Activated T-helper 17 cell treated with anti-CD3 and anti-CD28 coated beads, Interleukin-2, amount 50 U/mL, for 72 hours (primary cell): Measurements from ENCODE around the gene RND3. TPM values are rescaled to one million over a fixed set of nuclear protein-coding genes. Genes with fewer than 3 reads are reported as not detected.

Source experiments
- ATAC-seq: fragments of 150-1000 bp; cut with Tn5 transposase; replicated peaks from 2 replicates; pipeline ENCODE4 v1.10.0; 2021; ENCODE audit warnings: mild to moderate bottlenecking, moderate library complexity
- H3K27ac Mint-ChIP-seq: one replicate; pipeline ENCODE4 v1.8.0; 2022; ENCODE audit warnings: mixed read lengths
- H3K27me3 Mint-ChIP-seq: one replicate; pipeline ENCODE4 v1.8.0; 2022; ENCODE audit warnings: mixed read lengths
- H3K36me3 Mint-ChIP-seq: one replicate; pipeline ENCODE4 v1.8.0; 2022; ENCODE audit warnings: low read depth, mild to moderate bottlenecking, mixed read lengths
- H3K4me1 Mint-ChIP-seq: one replicate; pipeline ENCODE4 v1.8.0; 2022; ENCODE audit warnings: mixed read lengths
- H3K4me3 Mint-ChIP-seq: one replicate; pipeline ENCODE4 v1.8.0; 2022; ENCODE audit warnings: mild to moderate bottlenecking, mixed read lengths
- H3K9me3 Mint-ChIP-seq: one replicate; pipeline ENCODE4 v1.8.0; 2022; ENCODE audit warnings: mixed read lengths
- total RNA-seq, 2 donors: library from RNA; stranded (reverse); gene quantifications; one replicate each; pipeline ENCODE4 v1.2.3, GENCODE V29; 2022

Gene RND3
- total RNA-seq, 2 donors from 2014 or later = not detected

GRCh38 chr2:150484461-150485021 lies 2.9 kb downstream of the RND3 start:
- H3K27me3 Mint-ChIP-seq = peaks cover 40% of the 10 kb centered on the region
- H3K27ac Mint-ChIP-seq = no peak overlapping the region
- no peak overlapping the region for H3K4me3 Mint-ChIP-seq
- peaks cover 7% of the 10 kb centered on the region for H3K4me1 Mint-ChIP-seq
- no peaks in the 10 kb centered on the region for H3K36me3 Mint-ChIP-seq
- H3K9me3 Mint-ChIP-seq = no peaks in the 10 kb centered on the region
- no peak for ATAC-seq

- Mint-ChIP-seq H3K4me3 (no peak overlapping the region), H3K27me3 (peaks cover 40% of the 10 kb centered on the region), H3K36me3 (no peaks in the 10 kb centered on the region), H3K9me3 (no peaks in the 10 kb centered on the region), H3K27ac (no peak overlapping the region), H3K4me1 (peaks cover 7% of the 10 kb centered on the region)
- no peak for ATAC-seq
Measured at GRCh38 chr2:150484006-150484405, 3.5 kb downstream of the RND3 start.

- H3K4me1 Mint-ChIP-seq = peaks cover 7% of the 10 kb centered on the region
- no peaks in the 10 kb centered on the region for H3K9me3 Mint-ChIP-seq
- no peak for ATAC-seq
- no peak overlapping the region for H3K4me3 Mint-ChIP-seq
- H3K27me3 Mint-ChIP-seq = peaks cover 37% of the 10 kb centered on the region
- H3K36me3 Mint-ChIP-seq = no peaks in the 10 kb centered on the region
- H3K27ac Mint-ChIP-seq = no peak overlapping the region
Measured at GRCh38 chr2:150483532-150483931, 3.9 kb downstream of the RND3 start.

GRCh38 chr2:150482667-150483400 lies 4.6 kb downstream of the RND3 start:
- peaks cover 33% of the 10 kb centered on the region for H3K27me3 Mint-ChIP-seq

GRCh38 chr2:150482111-150482510 lies 5.4 kb downstream of the RND3 start:
- Mint-ChIP-seq H3K36me3 (no peaks in the 10 kb centered on the region), H3K4me3 (no peak overlapping the region), H3K4me1 (peaks cover 7% of the 10 kb centered on the region), H3K27me3 (peaks cover 29% of the 10 kb centered on the region), H3K27ac (no peak overlapping the region), H3K9me3 (no peaks in the 10 kb centered on the region)
- no peak for ATAC-seq

More at GRCh38 chr2:150482667-150483400, 4.6 kb downstream of the RND3 start:
- Mint-ChIP-seq H3K4me1 (peaks cover 7% of the 10 kb centered on the region), H3K4me3 (no peak overlapping the region), H3K9me3 (no peaks in the 10 kb centered on the region), H3K27ac (no peak overlapping the region), H3K36me3 (no peaks in the 10 kb centered on the region)
- no peak for ATAC-seq

- peaks cover 21% of the 10 kb centered on the region for H3K27me3 Mint-ChIP-seq
- no peaks in the 10 kb centered on the region for H3K36me3 Mint-ChIP-seq
- ATAC-seq = no peak
- H3K4me3 Mint-ChIP-seq = no peak overlapping the region
- H3K4me1 Mint-ChIP-seq = no peaks in the 10 kb centered on the region
- H3K27ac Mint-ChIP-seq = no peak overlapping the region
- H3K9me3 Mint-ChIP-seq = no peaks in the 10 kb centered on the region
Measured at GRCh38 chr2:150480971-150481830, 6.3 kb downstream of the RND3 start.

- Mint-ChIP-seq H3K4me3 (no peak overlapping the region), H3K27me3 (peaks cover 15% of the 10 kb centered on the region), H3K9me3 (no peaks in the 10 kb centered on the region), H3K27ac (no peak overlapping the region), H3K36me3 (no peaks in the 10 kb centered on the region), H3K4me1 (no peaks in the 10 kb centered on the region)
- no peak for ATAC-seq
Measured at GRCh38 chr2:150480241-150480640, 7.2 kb downstream of the RND3 start.

- Mint-ChIP-seq H3K4me3 (no peak overlapping the region), H3K27me3 (peaks cover 7% of the 10 kb centered on the region), H3K27ac (no peak overlapping the region), H3K9me3 (peaks cover under 1% of the 10 kb centered on the region), H3K36me3 (no peaks in the 10 kb centered on the region), H3K4me1 (no peaks in the 10 kb centered on the region)
- no peak for ATAC-seq
Measured at GRCh38 chr2:150479075-150479915, 8.2 kb downstream of the RND3 start.

- H3K36me3 Mint-ChIP-seq = no peaks in the 10 kb centered on the region
- ATAC-seq = no peak
- H3K27me3 Mint-ChIP-seq = peaks cover 7% of the 10 kb centered on the region
- H3K27ac Mint-ChIP-seq = no peak overlapping the region
- H3K4me3 Mint-ChIP-seq = no peak overlapping the region
- peaks cover 4% of the 10 kb centered on the region for H3K9me3 Mint-ChIP-seq
- H3K4me1 Mint-ChIP-seq = no peaks in the 10 kb centered on the region
Measured at GRCh38 chr2:150478200-150478974, 9.1 kb downstream of the RND3 start.

GRCh38 chr2:150477347-150477746 lies 10.1 kb downstream of the RND3 start:
- Mint-ChIP-seq H3K9me3 (peaks cover 4% of the 10 kb centered on the region), H3K4me3 (no peak overlapping the region)

GRCh38 chr2:150476809-150477302 lies 10.6 kb downstream of the RND3 start:
- no peaks in the 10 kb centered on the region for H3K36me3 Mint-ChIP-seq
- H3K27ac Mint-ChIP-seq = no peak overlapping the region

More at GRCh38 chr2:150477347-150477746, 10.1 kb downstream of the RND3 start:
- no peaks in the 10 kb centered on the region for H3K4me1 Mint-ChIP-seq
- ATAC-seq = no peak
- H3K27ac Mint-ChIP-seq = no peak overlapping the region
- H3K27me3 Mint-ChIP-seq = peaks cover 4% of the 10 kb centered on the region
- H3K36me3 Mint-ChIP-seq = no peaks in the 10 kb centered on the region

GRCh38 chr2:150476286-150476685 lies 11.2 kb downstream of the RND3 start:
- Mint-ChIP-seq H3K4me3 (no peak overlapping the region), H3K9me3 (peaks cover 4% of the 10 kb centered on the region), H3K36me3 (no peaks in the 10 kb centered on the region), H3K27ac (no peak overlapping the region), H3K4me1 (no peaks in the 10 kb centered on the region), H3K27me3 (peaks cover 4% of the 10 kb centered on the region)
- no peak for ATAC-seq

More at GRCh38 chr2:150476809-150477302, 10.6 kb downstream of the RND3 start:
- peaks cover 4% of the 10 kb centered on the region for H3K27me3 Mint-ChIP-seq
- no peak overlapping the region for H3K4me3 Mint-ChIP-seq
- ATAC-seq = no peak
- H3K9me3 Mint-ChIP-seq = peaks cover 4% of the 10 kb centered on the region
- no peaks in the 10 kb centered on the region for H3K4me1 Mint-ChIP-seq

- Mint-ChIP-seq H3K4me1 (no peaks in the 10 kb centered on the region), H3K9me3 (peaks cover 4% of the 10 kb centered on the region), H3K27me3 (peaks cover 4% of the 10 kb centered on the region), H3K36me3 (no peaks in the 10 kb centered on the region), H3K27ac (no peak overlapping the region), H3K4me3 (no peak overlapping the region)
- no peak for ATAC-seq
Measured at GRCh38 chr2:150475479-150476250, 11.8 kb downstream of the RND3 start.
